GM18502 (cell line): ENCODE results near the gene LSM4.

ENCODE experiments used
- ATAC-seq: cut with Tn5 transposase; IDR thresholded peaks from one replicate; pipeline ENCODE4 v1.9.1; 2021; ENCODE audit warnings: mild to moderate bottlenecking; ENCODE audit not compliant: unreplicated experiment, poor library complexity

The LSM4 gene

DNA sequence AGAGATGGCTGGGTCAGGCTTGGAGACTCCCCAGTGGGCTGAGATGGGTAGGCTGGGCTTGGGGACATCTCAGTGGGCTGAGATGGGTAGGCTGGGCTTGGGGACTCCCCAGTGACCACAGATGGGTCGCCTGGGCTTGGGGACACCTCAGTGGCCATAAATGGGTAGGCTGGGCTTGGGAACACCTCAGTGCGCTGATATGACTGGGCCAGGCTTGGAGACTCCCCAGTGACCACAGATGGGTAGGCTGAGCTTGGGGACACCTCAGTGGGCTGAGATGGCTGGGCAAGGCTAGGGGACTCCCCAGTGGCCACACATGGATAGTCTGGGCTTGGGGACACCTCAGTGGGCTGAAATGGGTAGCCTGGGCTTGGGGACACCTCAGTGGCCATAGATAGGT lies 61.4 kb downstream of the LSM4 start:
- no peak for ATAC-seq

GRCh38 chr19:18259893-18260292 lies 63.0 kb downstream of the LSM4 start:
- no peak for ATAC-seq

- no peak for ATAC-seq
Measured at GRCh38 chr19:18257503-18258470, 65.1 kb downstream of the LSM4 start.
